Astrocyte (in vitro differentiated cells and primary cell): ENCODE measurements around the gene CNOT4.

Experiments
- EZH2 ChIP-seq: IDR thresholded peaks from 2 replicates; pipeline ENCODE4 v1.6.1; 2012; ENCODE audit warnings: mild to moderate bottlenecking, low read length, inconsistent platforms; ENCODE audit not compliant: insufficient read depth
- TF ChIP-seq, protein P1 (sequence below): IDR thresholded peaks from 2 replicates; pipeline ENCODE4 v1.5.1; 2011; ENCODE audit warnings: low read depth, mild to moderate bottlenecking, inconsistent platforms, low read length, moderate library complexity; ENCODE audit not compliant: insufficient read depth

DNA sequence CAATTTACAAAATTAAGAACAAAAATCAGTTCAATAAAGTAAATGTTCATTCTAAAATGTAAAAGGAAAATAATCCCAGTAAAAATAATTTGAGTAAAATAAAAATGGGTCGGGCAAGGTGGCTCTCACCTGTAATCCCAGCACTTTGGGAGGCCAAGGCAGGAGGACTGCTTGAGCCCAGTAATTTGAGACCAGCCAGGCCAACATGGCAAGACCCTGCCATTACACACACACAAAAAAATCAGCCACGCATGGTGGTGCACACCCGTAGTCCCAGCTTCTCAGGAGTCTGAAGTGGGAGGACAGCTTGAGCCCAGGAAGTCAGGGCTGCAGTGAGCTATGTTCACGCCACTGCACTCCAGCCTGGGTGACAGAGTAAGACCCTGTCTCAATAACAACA is 34.4 kb downstream of the CNOT4 start:
- TF ChIP-seq EZH2, result no peak
- TF ChIP-seq, protein P1, sequence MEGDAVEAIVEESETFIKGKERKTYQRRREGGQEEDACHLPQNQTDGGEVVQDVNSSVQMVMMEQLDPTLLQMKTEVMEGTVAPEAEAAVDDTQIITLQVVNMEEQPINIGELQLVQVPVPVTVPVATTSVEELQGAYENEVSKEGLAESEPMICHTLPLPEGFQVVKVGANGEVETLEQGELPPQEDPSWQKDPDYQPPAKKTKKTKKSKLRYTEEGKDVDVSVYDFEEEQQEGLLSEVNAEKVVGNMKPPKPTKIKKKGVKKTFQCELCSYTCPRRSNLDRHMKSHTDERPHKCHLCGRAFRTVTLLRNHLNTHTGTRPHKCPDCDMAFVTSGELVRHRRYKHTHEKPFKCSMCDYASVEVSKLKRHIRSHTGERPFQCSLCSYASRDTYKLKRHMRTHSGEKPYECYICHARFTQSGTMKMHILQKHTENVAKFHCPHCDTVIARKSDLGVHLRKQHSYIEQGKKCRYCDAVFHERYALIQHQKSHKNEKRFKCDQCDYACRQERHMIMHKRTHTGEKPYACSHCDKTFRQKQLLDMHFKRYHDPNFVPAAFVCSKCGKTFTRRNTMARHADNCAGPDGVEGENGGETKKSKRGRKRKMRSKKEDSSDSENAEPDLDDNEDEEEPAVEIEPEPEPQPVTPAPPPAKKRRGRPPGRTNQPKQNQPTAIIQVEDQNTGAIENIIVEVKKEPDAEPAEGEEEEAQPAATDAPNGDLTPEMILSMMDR, result no peak
